Measurements from ENCODE around the gene DNM3. TPM values are rescaled to one million over a fixed set of nuclear protein-coding genes. Genes with fewer than 3 reads are reported as not detected.

DNM3 gene
- total and polyA plus RNA-seq, 9 of the 15 experiments (the other 6 are each of a cell fraction or from before 2014, with no cell fraction given) = 0.08 to 0.36 (median 0.22) TPM; not detected in 1

DNA sequence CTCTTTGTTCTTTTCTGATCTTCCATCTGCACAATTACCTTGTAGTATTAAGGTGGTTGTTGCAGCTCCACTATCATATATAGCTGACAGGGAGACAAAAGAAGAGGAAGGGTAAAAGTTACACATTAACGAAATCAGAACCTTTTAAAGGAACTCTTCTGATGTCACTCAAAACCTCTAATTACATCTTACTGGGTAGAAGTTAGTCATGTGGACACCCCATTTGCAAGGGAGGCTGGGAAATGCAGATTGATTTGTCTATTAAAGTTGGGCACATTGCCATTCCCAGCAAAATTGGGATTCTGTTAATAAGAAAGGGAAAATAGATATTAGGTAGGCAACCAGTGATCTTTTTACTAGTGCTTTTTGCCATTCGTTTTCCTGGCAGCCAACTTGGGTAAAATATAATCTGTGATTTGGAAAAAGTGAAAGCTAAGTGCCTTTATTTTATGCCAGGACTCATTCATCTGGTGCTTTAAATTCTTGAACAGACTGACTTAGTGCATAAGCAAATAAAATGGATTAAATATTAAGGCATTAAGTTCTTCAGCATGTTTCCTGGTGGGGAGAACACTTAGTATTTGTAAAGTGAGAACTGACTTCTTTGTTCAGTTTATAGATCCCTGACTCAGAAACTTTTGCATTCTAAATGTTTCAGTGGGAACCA, 71.3 kb downstream of the DNM3 start:
- ATAC-seq = no peak
- H2AFZ ChIP-seq (ENCODE audit: low read depth, low read length) = no peak overlapping the region
- no peaks in the 10 kb centered on the region for H3K4me1 ChIP-seq (replicated peaks in 1 of 2; ENCODE audit: control insufficient read depth in 2 of 2, insufficient read depth in 2 of 2, low read length in 2 of 2)
- H3K9me1 ChIP-seq (ENCODE audit: control insufficient read depth, insufficient read depth, low read length) = no peaks in the 10 kb centered on the region
- intact Hi-C loops (cut with micrococcal nuclease) (no loop called here), in situ Hi-C loops (cut with MboI) (no loop called here)
- no peak for DNase-seq (ENCODE audit: extremely low read depth in 1 of 4, low spot score in 3 of 4)
- no peaks in the 10 kb centered on the region for H3K9me3 ChIP-seq (replicated peaks; ENCODE audit: control insufficient read depth, insufficient read depth, low read depth, low read length)
- H3K36me3 ChIP-seq (ENCODE audit: control insufficient read depth, insufficient read depth, low read length) = no peaks in the 10 kb centered on the region
- H3K27me3 ChIP-seq (ENCODE audit: control insufficient read depth in 2 of 2, insufficient read depth in 2 of 2, low read length in 2 of 2) = no peaks in the 10 kb centered on the region; a peak in 1 of 5 replicates
- H3K4me3 ChIP-seq = no peak overlapping the region
- H4K20me1 ChIP-seq (replicated peaks; ENCODE audit: control insufficient read depth, insufficient read depth, low read length) = no peaks in the 10 kb centered on the region
- H3K4me2 ChIP-seq (ENCODE audit: insufficient read depth, low read length) = no peak overlapping the region
- ChIA-PET POLR2A (no interaction called here), CTCF (ENCODE audit: low intra/inter-chr PET ratio) (no interaction called here)
- H3K79me2 ChIP-seq (ENCODE audit: control insufficient read depth, insufficient read depth, low read length) = no peaks in the 10 kb centered on the region
- no peak overlapping the region for H3K9ac ChIP-seq (ENCODE audit: insufficient read depth in 1 of 2, low read depth in 2 of 2, low read length in 2 of 2)
- FAIRE-seq = no peak
- BruUV-seq (replicated peaks) = no TSS peak
- no peak overlapping the region for H3K27ac ChIP-seq (ENCODE audit: extremely low read depth, low read depth, low read length)
- WGBS (ENCODE audit: insufficient coverage, low coverage, missing lambda C conversion rate) = 0% methylated on average over 2 of the region's 2 CpGs
- TF ChIP-seq ARID3A (IDR thresholded peaks at IDR 0.05; ENCODE audit: borderline replicate concordance, low read depth, low read length) (no peak), THAP12 (CRISPR knock-in tag; IDR thresholded peaks at IDR 0.05) (no peak), CHCHD3 (CRISPR knock-in tag; IDR thresholded peaks at IDR 0.05) (no peak), ZNF253 (CRISPR knock-in tag; conservative IDR thresholded peaks at IDR 0.05) (no peak), CBX8 (IDR thresholded peaks at IDR 0.05; ENCODE audit: borderline replicate concordance, extremely low read depth, low read depth, low read length, poor library complexity, severe bottlenecking) (no peak), REST (IDR thresholded peaks at IDR 0.05; ENCODE audit: borderline replicate concordance) (no peak), REST (CRISPR knock-in tag; IDR thresholded peaks at IDR 0.05; ENCODE audit: low read depth) (no peak), CBFA2T2 (conservative IDR thresholded peaks at IDR 0.05) (no peak)
- TF ChIP-seq, protein P1, sequence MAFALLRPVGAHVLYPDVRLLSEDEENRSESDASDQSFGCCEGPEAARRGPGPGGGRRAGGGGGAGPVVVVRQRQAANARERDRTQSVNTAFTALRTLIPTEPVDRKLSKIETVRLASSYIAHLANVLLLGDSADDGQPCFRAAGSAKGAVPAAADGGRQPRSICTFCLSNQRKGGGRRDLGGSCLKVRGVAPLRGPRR (CRISPR knock-in tag; IDR thresholded peaks at IDR 0.05) = no peak
